GM19328 (cell line): ENCODE data around the gene KLHDC4.
"Not testable (repeated sequence)": the region's sequence is repeated elsewhere in the genome, so short reads cannot be mapped to it uniquely, and the experiment has no call there.

ENCODE experiments used
- ATAC-seq: cut with Tn5 transposase; IDR thresholded peaks from one replicate; pipeline ENCODE4 v1.9.1; 2021; ENCODE audit warnings: mild to moderate bottlenecking, moderate library complexity; ENCODE audit not compliant: unreplicated experiment

KLHDC4 gene

GRCh38 chr16:87721622-87722585 lies 43.9 kb downstream of the KLHDC4 start:
- ATAC-seq: no peak

DNA sequence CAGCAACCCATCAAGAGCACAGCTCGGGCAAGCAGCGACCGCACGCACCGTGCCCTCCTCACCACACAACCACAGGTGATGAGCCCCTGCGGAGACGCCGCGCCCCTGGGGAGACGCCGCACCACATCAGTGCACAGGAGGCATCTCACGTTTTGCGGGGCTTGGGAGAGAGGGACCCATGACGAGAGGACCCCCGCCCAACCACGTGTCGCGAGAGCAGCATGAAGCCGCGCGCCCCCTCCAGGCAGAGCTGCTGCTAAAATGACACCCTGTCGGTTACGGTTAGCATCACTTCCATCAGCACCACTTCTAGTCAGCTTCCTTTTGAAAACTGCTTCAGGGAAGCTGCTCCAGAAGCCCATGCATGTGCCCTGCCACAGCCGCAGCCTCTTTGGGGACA lies 45.3 kb downstream of the KLHDC4 start:
- ATAC-seq: no peak

- not testable (repeated sequence) for ATAC-seq
Measured at GRCh38 chr16:87718831-87719230, 47.0 kb downstream of the KLHDC4 start.

- no peak for ATAC-seq
Measured at GRCh38 chr16:87715658-87716057, 50.1 kb downstream of the KLHDC4 start.

GRCh38 chr16:87715231-87715630 lies 50.6 kb downstream of the KLHDC4 start:
- no peak for ATAC-seq

DNA sequence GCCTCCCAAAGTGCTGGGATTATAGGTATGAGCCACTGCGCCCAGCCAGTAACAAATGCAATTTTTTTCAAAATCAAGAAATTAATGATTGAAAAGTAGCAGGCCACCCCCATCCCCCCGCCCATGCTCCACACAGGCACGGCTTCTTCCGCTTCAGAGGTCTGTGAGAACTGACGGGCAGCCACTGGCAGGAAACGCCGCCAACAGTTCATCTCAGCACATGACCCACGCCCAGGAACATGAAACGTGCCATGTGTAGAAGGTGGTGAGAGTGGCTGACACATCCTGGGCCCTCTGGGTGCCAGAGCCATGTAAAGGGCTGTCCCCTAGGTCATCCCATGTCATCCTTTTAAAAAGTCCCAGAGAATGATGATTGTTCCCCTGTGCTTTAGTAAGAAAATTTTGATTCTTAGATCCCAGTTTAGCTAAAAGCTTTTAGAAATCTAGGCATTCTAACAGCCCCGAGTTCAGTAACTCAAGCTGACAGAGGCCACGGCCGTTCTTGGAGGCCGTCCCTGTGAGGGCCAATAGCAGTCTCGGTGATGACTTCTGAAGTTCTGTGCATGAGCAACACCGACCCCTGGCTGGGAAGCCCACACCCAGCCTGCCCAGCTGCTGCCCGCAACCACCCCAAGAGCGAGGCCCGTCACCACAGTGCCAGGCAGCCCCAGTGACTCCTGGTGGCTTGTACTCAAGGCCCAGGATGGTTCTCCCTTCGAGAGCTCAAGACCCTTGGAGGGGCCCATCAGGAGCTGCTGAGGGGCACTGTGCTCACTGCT lies 52.1 kb downstream of the KLHDC4 start:
- no peak for ATAC-seq

GRCh38 chr16:87712184-87712762 lies 53.5 kb downstream of the KLHDC4 start:
- ATAC-seq: no peak

DNA sequence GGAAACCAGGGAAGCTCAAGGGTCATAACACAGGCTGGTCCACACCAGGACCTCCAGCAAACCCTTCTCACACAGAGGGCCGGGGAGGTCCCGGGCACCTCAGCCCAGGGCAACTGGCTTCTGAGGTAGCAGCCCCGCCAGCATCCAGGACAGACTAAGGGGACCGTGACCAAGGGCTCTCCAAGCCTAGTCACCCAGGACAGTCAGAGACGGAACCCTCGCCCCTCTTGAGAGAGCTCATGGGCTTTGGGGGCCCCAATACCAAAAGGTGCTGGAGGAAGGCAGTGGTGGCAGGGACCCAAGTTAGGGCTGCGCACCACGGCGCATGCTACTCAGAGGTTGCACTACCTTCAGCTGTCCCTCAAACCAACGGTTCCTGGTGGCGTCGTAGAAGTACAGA lies 54.9 kb downstream of the KLHDC4 start:
- no peak for ATAC-seq

GRCh38 chr16:87709677-87710076 lies 56.1 kb downstream of the KLHDC4 start:
- no peak for ATAC-seq

DNA sequence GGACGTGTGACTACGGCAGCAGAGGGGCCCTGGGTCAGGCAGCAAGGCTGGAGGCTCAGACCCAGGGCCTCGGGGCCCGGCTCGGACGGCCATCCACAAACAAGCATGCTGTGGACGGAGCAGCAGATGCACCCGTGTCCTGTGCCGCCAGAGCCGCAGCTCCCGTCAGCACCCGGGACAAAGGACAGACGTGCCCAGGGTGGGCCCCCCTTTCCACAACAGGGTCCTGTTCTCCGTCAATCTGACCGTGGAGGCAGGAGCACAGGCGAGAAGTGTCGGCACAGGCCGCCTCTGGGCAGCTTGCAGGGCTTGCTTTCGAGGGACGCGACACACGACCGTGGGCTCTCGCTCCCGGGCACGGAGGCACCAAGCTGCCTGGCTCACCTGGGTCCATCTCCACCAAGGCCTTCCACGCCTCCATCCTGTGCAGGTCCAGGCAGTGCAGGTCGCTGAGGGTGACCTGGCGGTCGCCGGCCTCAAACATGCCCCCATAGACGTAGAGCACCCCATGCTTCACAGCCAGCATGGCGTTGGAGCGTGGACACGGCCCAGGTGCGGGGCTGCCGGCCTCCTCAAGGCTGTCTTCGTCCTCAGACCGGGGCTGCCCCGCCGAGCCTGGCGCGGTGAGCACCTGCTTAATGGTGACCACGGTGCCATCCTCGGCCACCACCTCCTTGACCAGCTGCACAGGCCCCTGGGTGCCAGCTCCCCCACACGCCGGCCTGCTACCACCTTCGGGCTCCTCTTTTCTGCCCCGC lies 56.7 kb downstream of the KLHDC4 start:
- no peak for ATAC-seq

- no peak for ATAC-seq
Measured at GRCh38 chr16:87707714-87708580, 57.8 kb downstream of the KLHDC4 start.

DNA sequence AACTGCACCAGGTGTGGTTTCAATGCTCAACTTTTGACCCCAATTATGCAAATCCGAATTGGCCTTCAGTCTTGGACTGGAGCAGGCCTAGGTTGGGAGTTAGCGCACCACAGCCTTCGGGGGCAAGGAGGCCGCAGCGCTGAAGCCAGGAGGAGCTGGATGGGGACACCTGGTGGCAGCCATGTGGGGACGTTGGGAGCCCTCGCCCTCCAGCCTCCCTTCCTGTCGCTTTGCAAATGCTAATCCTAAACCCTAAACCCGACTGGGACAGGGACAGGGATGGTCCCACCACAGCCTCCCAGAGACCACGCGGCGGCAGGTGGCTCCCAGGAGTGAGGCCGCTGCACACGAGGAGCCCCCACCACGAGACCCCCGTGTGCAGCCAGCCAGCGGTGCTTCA lies 58.7 kb downstream of the KLHDC4 start:
- no peak for ATAC-seq

- ATAC-seq: no peak
Measured at GRCh38 chr16:87706278-87707000, 59.3 kb downstream of the KLHDC4 start.

DNA sequence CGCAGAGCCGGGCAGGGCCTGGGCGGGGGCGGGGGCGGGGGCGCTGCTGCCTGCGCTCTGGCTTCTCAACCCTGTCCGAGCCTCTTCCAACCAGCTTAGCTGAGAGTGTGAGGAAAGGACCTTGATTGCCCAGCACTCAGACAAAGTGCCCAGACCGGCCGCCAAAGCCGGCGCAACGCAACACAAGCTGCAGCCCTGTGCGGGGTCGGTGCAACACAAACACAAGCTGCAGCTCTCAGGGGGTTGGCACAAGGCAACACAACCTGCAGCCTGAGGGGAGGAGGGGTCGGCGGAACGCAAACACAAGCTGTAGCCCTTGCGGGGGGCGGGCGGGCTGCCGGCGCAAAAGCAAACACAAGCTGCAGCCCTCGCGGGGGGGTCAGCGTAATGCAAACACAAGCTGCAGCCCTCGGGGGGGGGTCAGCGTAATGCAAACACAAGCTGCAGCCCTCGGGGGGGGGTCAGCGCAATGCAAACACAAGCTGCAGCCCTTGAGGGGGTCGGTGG lies 60.0 kb downstream of the KLHDC4 start:
- ATAC-seq: no peak

- ATAC-seq: no peak
Measured at GRCh38 chr16:87704754-87705353, 60.9 kb downstream of the KLHDC4 start.

GRCh38 chr16:87703835-87704375 lies 61.9 kb downstream of the KLHDC4 start:
- no peak for ATAC-seq

GRCh38 chr16:87703071-87703470 lies 62.7 kb downstream of the KLHDC4 start:
- ATAC-seq: no peak

DNA sequence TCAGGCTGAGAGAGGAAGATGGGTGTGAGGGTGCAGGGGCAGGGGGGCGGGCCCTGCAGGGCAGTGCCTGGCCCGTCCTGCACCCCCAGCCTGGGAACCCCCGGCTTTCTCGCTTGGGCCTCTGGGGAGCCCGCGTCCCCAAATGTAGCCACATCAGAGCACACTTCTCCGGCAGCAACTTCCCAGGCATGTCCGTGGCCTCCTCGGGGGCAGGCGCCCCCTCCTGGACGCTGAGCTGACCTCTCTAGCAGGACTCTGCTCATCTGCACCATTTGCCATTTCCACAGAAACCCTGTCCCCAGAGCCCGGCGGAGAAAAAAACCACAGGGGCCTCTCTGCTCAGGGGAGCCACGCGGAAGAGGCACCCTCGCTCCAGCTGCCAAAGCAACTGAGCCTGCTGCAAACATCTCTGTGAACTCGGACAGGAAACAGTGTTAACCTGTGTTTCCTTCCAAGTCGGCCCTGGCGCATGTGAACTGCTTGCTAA lies 63.4 kb downstream of the KLHDC4 start:
- peak; percentile 47 for ATAC-seq
